Endometrium (tissue), 2 donors: ENCODE results near the gene AEN.

Experiments
- FAIRE-seq: peaks from 2 replicates; lab custom pipeline; 2012; peaks lifted over from hg19 to GRCh38; lab: Jason Lieb, UNC
- donor health status: control.
- donor health status: control.

Gene AEN

DNA sequence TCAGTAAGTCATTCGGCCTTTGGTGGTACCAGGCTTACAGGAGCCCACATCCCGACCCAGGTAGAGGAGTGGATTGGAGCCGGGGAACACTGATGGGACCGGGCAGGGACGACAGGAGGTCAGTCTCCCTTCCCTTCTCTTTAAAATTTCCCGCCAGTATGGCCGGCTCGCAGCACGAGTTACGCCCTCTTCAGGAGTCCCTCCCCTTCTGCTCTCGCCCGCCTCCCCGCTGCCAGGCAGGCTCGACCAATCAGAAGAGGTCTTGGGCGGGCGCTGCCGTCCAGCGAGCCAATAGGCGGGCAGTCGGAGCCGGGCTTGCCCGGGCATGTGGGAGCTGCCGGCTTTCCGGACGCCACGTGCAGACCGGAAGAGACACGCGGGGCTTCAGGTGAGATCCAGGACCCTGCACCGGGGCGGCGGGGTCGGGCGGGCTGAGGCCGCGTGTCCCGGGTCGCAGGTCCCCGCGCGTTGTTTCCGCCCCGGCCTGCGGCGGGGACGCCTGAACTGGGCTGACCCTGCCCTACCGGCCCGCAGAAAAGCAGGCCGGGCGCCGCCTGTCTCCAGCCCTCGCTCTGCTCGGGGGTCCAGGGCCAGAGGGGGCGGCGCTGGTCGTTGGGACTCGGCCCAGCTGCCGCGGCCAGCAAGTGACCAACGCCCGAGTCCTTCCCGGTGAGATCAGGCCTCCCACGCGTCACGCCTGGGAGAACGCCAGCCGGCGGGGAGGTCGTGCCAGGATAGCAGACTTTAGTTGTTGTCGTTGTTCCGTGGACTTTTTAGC, at the start of gene AEN:
Gene AEN, plus strand, starts transcription at position 346 of the 778 bp plus-strand sequence. CDS start 4,870 bp downstream, outside the sequence.
- FAIRE-seq = peak; percentile 57

- no peak for FAIRE-seq
These were observed 49.3 kb upstream of the AEN start for GRCh38 chr15:88571852-88572259.

DNA sequence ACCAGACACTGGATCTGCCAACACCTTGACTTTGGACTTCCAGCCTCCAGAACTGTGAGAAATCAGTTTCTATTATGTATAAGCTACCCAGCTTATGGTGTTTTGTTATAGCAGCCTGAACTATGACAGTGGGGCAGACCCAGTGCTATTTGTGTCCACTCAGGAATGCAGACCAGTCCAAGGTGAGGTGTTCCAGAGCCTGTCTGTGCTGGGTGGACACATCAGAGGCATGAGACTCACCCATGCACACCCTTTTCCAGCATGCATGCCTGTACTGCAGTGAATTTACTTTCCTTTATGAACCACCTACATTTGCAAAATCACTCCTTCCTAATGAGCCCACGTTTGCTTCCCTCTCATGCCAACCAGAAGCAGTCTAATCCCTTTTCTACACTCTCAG, 47.1 kb upstream of the AEN start:
- FAIRE-seq = no peak

DNA sequence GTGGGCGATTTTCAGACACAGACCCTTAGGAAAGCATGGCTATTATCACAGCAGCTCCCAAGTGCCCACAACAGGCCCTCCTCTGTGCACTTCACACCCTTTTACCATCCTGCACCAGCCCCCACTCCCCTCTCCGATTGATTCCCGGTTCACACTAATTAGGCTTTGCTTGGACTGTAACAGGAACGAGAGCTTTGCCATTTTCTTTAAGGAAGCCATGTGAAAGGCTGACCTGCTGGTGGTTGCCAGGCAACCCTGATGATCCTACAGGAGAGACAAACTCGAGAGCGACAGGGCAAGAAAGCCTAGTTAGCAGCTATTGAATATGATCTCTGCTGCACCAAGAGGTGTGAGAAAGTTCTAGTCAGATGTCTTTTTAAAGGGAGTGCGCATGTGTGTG, 46.5 kb upstream of the AEN start:
- FAIRE-seq = no peak

- no peak for FAIRE-seq
These were observed 41.8 kb upstream of the AEN start for GRCh38 chr15:88579322-88579721.

- no peak for FAIRE-seq
These were observed 40.6 kb upstream of the AEN start for GRCh38 chr15:88580532-88580931.

GRCh38 chr15:88586401-88587162, 34.6 kb upstream of the AEN start:
- FAIRE-seq = no peak

DNA sequence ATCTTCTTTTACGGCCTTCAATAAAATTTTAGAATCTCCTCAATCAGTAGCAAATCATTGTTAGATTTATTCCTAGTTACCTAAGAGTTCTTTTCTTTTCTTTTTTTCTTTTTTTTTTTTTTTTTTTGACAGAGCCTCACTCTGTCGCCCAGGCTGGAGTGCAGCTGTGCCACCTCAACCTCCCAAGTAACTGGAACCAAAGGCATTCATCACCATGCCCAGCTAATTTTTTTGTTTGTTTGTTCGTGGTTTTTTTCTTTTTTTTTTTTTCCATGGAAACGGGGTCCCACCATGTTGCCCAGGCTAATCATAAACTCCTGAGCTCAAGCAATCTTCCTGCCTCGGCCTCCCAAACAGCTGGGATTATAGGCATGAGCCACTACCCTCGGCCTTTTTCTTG, 30.4 kb upstream of the AEN start:
- FAIRE-seq = no peak

DNA sequence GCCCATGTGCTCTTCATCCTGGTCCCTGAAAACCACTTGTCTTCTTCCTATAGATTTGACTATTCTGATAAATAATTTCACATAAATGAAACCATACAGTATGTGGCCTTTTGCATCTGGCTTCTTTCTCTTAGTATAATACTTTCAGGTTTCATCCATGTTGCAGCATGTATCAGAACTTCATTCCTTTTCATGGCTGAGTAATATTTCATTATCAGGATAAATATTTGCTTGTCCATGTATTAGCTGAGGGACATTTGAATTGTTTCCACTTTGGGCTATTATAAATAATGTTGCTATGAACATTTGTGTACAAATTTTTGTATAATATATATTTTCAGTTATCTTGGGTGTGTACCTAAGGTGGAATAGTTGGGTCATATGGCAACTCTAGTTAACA, 29.8 kb upstream of the AEN start:
- FAIRE-seq = no peak

DNA sequence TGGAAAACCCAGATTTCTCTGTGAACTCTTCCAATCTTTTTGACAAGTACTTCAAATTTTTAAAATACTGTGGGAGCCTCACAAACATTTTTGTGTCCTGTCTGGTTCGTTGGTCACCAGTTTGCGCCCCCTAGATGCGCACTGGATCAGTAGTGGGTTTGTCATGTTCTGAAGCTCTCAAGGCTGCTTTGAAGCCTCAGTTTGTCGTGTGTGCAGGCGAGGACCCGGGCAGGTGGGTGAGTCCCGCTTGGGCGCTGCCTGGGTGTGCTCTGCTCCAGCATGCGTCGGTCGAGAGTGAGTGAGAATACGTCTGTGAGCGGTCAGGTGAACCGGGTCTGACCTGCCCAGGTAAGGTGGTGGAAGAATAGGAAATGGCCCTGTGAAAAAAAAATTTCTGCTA, 17.3 kb upstream of the AEN start:
- no peak for FAIRE-seq

GRCh38 chr15:88604381-88605188, 16.6 kb upstream of the AEN start:
- FAIRE-seq = no peak

GRCh38 chr15:88605189-88606069, 15.7 kb upstream of the AEN start:
- FAIRE-seq = no peak

GRCh38 chr15:88606070-88606794, 14.9 kb upstream of the AEN start:
- FAIRE-seq = no peak

- FAIRE-seq = no peak
These were observed 13.2 kb upstream of the AEN start for GRCh38 chr15:88607951-88608350.

- no peak for FAIRE-seq
These were observed 12.4 kb upstream of the AEN start for GRCh38 chr15:88608607-88609181.

GRCh38 chr15:88609344-88610090, 11.6 kb upstream of the AEN start:
- FAIRE-seq = no peak

DNA sequence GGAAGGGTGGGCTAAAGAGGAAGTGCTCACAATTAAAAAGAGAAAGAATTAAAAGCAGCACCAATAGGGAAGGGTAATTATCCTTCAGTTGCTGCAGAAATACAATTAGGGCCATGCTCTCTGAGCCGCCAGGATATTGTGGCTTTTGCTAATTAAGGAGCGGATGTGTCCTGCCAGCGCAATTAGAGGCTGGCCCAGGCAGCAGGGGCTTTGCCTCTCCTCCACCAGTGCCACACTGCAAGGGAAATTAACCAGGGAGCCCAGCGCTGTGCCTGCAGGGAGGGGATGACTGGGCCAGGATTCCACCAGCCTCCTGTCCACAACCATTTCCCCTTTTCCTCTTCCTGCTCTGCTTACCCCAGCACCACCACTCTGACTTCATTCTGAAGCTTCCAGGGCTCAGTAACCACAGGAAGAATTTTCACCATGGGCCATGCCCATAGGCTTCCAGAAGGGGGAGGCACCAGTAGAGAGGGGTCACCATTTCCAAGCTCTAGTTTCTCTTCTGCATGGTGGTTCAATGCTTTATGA, 10.4 kb upstream of the AEN start:
- FAIRE-seq = no peak

GRCh38 chr15:88612186-88612796, 8.8 kb upstream of the AEN start:
- FAIRE-seq = no peak
